T-helper 2 cell treated with Interferon-gamma antibody and Interleukin-4, amounts not matched to agents 100 ng/mL and 5 ng/mL, for 36 hours (primary cell): ENCODE data around the gene SLC9A3. TPM values are rescaled to one million over a fixed set of nuclear protein-coding genes. Genes with fewer than 3 reads are reported as not detected.

ENCODE experiments used
- intact Hi-C: fragments of 100-400 bp; cut with micrococcal nuclease; formaldehyde crosslinking; loops from one replicate; pipeline ENCODE4 v1.15.1; 2023
- total RNA-seq: library from RNA; stranded (reverse); gene quantifications from 2 replicates; pipeline ENCODE4 v1.2.3, GENCODE V29; 2022

The SLC9A3 gene
- total RNA-seq, 1 donor from 2014 or later: 1.5 TPM

- intact Hi-C loops: no loop called here
These were observed 91.1 kb downstream of the SLC9A3 start for GRCh38 chr5:432928-433791.

DNA sequence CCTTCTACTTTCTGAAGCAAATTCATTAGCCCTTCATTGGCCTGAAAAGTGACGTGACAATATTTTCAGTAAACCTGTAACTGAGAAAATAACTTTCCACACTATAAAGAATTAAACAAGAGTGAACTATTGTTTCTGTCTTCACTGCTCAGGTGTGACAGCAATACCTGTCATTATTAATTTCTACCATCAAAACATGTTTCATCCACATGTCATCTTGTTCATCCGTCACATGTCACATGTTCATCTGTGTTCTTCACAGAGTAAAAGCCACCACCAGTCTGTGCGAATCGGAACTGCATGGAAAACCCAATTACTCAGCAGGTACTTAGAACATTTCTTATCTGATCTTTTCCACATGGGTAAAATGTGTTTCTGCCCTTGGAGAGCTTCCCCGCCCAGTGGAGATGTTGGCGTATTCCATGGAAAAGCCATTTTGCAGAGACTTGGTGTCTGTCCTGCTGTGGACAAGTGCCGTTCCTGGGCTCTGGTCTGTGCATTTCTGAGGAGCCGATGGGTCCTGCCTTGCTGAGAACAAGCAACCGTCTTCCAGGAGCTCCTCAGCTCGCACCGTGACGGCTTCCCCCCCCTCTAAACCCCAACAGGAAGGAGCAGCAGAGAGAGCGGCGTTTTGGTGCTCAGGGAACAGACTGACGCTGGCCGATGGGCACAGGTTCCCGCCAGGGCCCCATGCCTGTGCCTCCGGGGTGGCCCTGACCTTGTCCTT is 91.9 kb downstream of the SLC9A3 start:
- intact Hi-C loops: no loop called here

DNA sequence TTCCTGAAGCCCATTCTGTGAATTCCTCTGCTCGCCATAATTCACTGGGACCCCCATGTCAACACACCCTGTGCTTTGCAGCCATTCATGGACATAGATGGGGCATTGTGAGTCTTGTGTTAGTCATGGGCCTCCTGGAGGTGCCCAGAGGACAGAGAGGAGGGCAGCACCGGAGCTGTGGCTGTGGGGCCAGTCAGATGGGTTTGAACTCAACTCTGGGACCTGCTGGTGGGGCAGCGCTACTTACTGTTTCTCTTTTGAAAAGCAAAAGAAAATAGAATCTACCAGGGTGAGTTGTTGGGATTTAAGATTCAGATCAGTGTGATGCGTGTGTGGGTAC is 92.6 kb downstream of the SLC9A3 start:
- intact Hi-C loops: loop anchor here (1.0 kb wide), 1 partner anchor 114 kb away; no protein-coding TSS in a partner anchor

DNA sequence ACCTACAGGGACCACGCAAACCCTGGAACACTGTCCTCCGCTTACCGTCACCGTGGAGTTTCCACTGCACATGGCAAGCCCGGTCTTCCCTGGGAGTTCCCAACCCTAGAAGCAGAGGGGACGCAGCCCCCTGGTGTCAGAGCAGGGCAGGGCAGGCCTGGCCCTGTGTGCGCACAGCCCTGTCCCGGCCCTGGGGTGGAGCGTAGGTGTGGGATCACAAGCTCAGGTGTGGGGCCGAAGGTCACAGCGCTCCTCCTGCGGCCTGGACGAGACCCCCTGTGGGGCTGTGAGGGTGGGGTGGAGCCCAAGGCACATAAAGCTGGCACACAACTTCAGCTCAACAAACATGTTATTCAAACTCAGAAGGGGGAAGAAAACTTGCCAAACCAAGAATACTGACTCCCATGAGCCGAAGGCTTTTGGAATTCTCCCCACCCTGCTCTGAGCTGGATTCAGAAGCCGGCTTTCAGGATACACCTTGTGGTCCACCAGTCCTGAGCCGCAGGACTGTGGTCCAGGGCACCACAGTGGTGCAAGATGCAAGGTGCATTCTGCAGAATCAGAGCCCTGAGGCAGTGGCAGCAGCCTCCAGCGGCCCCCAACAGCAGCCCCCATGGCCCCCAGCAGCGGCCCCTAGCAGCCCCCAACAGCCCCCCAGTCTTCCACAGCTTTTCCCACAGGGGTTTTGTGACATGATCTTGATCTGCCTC is 93.1 kb downstream of the SLC9A3 start:
- intact Hi-C loops: loop anchor here (1.0 kb wide), 1 partner anchor 114 kb away; no protein-coding TSS in a partner anchor

DNA sequence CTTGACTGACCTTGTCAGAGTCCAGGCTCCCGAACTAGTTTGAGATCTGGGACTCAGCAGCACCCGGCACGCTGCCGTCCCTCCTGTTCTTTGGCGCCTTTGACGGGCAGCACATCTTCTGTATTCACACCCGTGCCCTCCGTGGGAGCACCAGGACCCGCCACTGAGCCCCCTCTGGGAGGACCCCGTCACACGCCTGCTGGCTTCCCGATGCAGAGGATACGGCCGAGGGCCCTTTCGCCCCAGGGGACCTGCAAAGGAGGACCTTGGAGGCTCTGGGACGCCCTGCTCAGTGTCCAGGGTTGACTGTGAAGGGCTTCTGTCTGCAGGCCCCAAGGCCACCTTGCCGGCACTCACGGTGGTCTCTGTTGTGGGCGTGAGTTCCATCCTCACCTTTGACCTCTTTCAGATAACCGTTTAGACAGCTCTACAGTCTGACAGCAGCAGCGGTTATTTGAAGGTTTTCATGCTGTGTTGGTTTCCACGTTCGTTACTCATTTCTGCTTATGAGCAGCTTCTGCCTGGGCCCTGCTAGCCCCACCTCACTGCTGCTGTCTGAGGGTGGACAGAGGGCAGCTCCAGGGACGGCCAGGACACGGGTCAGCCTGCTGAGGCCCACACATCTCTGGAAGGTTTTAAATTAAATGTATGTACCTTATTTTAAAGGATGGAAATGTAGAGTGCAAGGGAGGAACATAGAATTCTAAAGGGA is 93.9 kb downstream of the SLC9A3 start:
- intact Hi-C loops: no loop called here

DNA sequence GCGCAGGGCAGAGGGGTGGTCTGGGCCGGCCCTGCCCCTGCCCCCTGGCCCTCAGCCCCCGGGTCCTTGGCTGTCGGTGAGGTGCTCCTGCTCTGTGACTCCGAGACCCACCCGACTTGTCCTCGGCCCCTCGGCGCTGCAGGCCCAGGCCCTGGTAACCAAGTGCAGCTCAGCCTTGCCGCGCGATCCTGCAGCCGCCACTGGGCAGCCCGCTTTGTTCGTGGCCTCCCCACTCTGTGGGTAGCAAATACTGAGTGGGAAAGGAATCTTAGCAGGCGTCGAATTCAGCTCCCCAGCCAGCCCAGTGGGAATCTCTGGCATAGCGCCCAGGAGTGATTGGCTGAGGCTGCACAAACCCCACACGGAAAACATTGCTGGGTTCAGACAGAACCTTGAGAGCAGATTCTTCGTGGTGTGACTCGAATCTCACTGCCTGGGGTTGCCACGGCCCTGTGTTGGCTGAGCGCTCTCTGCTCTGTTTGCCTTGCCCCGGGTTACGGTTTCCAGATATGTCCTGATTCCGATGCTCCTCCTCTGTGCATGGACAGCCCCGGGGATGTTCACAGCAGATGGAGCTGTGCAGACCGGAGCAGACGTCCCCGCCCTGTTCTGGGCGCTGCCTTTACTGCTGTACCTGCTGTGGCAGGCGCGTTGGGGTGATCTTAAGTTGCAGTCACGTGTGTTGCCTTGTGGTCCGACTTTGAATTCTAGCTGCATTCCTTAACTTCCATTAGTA is 94.6 kb downstream of the SLC9A3 start:
- intact Hi-C loops: no loop called here

DNA sequence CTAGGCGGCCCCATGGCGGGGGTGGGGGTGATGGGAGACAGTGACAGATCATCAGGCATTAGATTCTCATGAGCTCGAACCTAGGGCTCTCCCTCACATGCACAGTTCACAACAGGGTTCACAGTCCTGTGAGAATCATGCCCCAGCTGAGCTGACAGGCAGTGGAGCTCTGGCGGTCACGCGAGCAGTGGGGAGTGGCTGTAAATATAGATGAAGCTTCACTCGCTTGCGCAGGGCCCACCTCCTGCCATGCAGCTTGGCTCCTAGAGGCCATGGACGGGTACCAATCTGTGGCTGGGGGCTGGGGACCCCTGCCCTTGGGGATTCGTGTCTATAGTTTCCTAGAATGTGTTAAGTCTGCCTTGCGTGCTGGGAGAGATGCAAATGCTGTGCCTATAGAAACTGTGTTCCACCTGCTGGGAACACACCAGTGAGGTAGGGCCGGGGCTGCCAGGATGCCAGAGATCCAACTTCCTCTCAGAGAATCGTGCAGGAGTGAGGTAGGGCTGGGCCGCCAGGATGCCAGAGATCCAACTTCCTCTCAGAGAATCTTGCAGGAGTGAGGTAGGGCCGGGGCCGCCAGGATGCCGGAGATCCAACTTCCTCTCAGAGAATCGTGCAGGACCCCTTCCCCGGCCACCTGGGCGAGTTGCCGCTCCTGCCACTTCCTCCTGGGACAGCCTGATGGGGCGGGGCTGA is 95.3 kb downstream of the SLC9A3 start:
- intact Hi-C loops: no loop called here

DNA sequence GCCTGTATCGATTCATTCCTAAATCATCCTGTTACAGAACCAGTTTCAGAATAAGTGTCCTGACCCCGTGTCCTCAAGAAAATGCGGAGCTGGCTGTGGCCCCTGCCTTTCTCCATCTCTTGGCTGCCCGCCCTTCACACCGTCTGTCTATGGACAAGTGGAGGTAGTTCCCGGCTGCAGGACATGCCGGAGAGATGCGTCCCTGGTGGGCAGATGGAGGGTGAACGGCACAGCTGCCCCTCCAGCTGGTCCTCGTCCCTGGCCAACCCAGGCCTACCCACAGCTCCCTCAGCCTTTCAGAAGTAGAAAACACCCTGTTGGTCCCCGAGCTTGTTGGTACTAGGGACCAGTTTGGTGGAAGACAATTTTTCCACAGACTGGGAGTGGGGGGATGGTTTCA is 96.0 kb downstream of the SLC9A3 start:
- intact Hi-C loops: no loop called here

DNA sequence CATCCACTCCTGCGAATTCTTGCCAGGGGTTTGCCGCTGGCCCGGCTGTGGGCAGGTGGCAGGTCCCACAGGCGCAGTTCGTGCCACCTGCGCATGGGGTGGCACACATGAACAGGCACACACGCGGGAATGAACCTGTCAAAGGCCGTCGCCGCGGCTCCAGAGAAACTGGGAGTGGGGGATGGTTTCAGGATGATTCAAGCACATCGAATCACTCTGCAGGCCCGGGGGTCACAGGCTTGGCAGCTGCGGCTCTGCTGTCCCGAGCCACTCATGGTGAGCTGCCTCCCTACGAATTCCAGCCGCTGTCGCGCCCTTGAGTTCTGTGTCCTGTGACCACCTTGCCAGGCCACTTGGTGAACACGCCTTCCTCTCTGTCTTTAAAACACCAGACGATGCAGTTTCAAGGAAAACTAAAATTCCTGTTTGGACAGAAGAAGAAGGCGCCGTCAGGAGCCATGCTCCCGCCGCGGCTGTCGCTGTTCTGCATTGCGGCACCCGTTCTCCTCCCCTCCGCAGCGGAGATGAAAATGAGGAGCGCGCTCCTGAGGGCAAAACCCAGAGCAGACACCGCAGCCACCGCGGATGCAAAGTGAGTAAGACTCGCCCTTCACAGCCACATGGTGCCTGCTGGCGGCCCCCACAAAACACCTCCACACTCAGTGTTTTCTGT is 96.7 kb downstream of the SLC9A3 start:
- intact Hi-C loops: no loop called here

- intact Hi-C loops: no loop called here
These were observed 97.8 kb downstream of the SLC9A3 start for GRCh38 chr5:426392-426976.

- intact Hi-C loops: no loop called here
These were observed 98.5 kb downstream of the SLC9A3 start for GRCh38 chr5:425714-426113.

DNA sequence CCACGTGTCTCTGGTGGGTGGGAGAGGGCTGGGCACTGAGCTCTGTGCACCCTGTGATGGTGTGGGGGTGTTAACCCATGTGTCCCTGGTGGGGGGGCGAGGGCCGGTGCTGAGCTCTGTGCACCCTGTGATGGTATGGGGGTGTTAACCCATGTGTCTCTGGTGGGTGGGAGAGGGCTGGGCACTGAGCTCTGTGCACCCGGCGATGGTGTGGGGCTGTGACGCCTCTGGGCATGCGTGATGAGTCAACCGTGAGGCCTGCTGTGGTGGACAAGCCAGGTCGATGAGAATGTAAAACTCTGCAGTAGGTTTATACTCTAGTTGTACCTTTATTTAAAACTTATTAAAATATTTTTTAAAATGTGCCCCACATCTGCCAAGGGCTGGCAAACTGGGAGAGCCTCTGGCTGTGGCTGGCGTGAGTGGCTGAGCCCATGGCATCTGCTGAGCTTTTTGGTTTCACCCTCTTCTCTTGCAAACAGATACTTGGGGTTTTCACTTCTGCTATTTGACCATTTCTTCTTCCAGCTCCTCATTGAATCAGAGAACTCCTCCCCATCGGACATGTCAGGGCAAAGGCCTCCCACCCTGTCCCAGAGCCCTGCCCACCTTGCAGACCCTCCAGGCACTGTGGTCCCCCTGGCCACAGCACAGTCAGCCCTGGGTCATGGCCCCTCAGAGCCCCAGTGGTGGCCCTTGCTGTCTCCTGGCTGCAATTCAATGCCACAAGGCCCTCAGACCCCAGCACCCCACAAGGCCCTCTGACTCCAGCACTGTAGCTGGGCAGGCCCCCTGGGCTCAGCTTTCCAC is 99.7 kb downstream of the SLC9A3 start:
- intact Hi-C loops: no loop called here

DNA sequence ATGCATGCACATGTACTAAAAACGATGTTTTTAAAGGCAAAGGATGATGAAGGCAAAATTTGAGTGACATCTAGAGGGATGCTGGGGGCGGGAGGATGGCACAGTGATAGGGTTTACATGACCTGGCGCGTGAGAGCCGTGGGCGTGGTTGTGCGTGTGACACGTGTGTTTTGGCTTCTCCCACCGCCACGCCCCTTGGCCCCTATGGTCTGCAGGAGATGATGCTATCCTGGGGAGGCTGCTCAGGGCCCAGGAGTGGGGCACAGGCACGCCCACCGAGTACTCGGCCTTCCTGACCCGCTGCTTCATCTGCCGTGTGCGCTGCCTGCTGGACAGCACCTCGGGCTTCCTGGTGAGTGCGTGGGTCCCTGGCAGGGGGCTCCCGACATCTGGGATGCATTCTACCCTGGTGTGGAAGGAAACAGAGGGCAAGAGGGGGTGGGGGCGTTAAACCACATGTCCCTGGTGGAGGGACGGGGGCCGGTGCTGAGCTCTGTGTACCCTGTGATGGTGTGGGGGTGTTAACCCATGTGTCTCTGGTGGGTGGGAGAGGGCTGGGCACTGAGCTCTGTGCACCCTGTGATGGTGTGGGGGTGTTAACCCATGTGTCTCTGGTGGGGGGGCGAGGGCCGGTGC is 100.5 kb downstream of the SLC9A3 start:
- intact Hi-C loops: no loop called here

DNA sequence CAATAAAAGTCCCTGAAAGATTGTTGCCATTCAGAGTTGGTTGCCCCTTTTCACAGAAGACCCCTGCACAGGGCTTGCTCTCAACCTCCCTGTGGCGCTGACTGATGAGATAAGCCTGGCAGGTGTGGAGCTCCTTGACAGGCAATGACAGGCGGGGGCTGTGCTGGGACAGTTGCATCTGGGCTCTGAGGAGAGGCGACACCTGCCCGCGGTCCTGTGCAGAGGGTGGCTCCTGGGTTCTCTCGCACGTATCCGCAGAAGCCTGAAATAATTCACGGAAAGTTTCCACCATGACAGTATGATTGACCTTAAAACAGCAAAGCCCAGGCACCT is 101.0 kb downstream of the SLC9A3 start:
- intact Hi-C loops: no loop called here

- intact Hi-C loops: no loop called here
These were observed 101.7 kb downstream of the SLC9A3 start for GRCh38 chr5:422323-423232.

DNA sequence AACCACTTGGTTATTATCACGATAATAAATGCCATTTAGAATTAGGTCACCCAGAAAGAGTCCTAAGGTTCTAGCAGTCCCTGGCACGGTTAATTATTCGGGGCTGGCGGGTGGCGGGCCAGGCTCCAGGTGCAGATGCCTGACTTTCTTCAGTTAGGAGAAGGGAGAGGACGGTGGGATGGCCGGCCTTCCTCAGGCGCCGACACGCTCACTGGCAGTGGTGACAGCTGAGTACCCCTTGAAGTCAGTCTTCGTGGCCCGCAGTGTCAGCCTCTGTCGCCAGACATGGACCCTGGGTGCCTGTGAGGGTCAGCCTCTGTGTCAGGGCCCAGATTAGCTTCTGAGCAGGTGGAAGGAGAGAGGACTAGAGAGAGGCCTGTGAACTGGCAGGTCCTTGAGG is 102.3 kb downstream of the SLC9A3 start:
- intact Hi-C loops: no loop called here
